Keratinocyte (primary cell): ENCODE data around the gene KRT9. TPM values are rescaled to one million over a fixed set of nuclear protein-coding genes. Genes with fewer than 3 reads are reported as not detected.

Experiments
- DNase-seq: peaks from one replicate; pipeline ENCODE4 v3.0.0-alpha.2; 2011; ENCODE audit warnings: low read depth, missing footprints, low spot score
- FAIRE-seq: peaks from 2 replicates; lab custom pipeline; 2011; peaks lifted over from hg19 to GRCh38; lab: Jason Lieb, UNC
- H2AFZ ChIP-seq: 2 replicates; pipeline ENCODE4 v1.6.0; 2012; ENCODE audit warnings: low read length, control low read depth, inconsistent platforms; ENCODE audit not compliant: control insufficient read depth
- H3K27ac ChIP-seq: 2 replicates; pipeline ENCODE4 v1.5.1; 2011; ENCODE audit warnings: low read length; ENCODE audit not compliant: control insufficient read depth, insufficient read depth
- H3K27me3 ChIP-seq: 3 replicates; pipeline ENCODE4 v1.6.0; 2011; ENCODE audit warnings: low read length; ENCODE audit not compliant: control insufficient read depth, insufficient read depth; ENCODE audit errors: extremely low read depth
- H3K36me3 ChIP-seq, 2 experiments: 2 replicates in 1 of 2; 3 replicates in 1 of 2; pipeline ENCODE4 v1.5.1; 2011; ENCODE audit warnings: low read length in 2 of 2, mild to moderate bottlenecking in 1 of 2; ENCODE audit not compliant: control insufficient read depth in 2 of 2, insufficient read depth in 2 of 2; ENCODE audit errors: extremely low read depth in 1 of 2
- H3K4me1 ChIP-seq: 3 replicates; pipeline ENCODE4 v1.5.1; 2011; ENCODE audit warnings: low read length; ENCODE audit not compliant: control insufficient read depth, insufficient read depth; ENCODE audit errors: extremely low read depth
- H3K4me2 ChIP-seq: 3 replicates; pipeline ENCODE4 v1.6.0; 2011; ENCODE audit warnings: low read depth, low read length; ENCODE audit not compliant: control insufficient read depth, insufficient read depth; ENCODE audit errors: extremely low read depth
- H3K4me3 ChIP-seq, 3 experiments: fragments of 200-600 bp in 1 of 3; sonication (generic) in 1 of 3; 2 replicates in 2 of 3; 3 replicates in 1 of 3; pipeline ENCODE4 v1.5.1; 2011 to 2016; ENCODE audit warnings: low read length in 3 of 3, mild to moderate bottlenecking in 3 of 3, control low read depth in 2 of 3, inconsistent platforms in 1 of 3, low read depth in 1 of 3, mixed read lengths in 1 of 3, mixed run types in 1 of 3, moderate library complexity in 1 of 3; ENCODE audit not compliant: control insufficient read depth in 2 of 3, insufficient read depth in 2 of 3; ENCODE audit errors: extremely low read depth in 1 of 3
- H3K79me2 ChIP-seq: 2 replicates; pipeline ENCODE4 v1.6.0; 2012; ENCODE audit warnings: low read length; ENCODE audit not compliant: control insufficient read depth, insufficient read depth
- H3K9ac ChIP-seq: 3 replicates; pipeline ENCODE4 v1.6.0; 2011; ENCODE audit warnings: low read length; ENCODE audit not compliant: control insufficient read depth, insufficient read depth; ENCODE audit errors: extremely low read depth
- H3K9me1 ChIP-seq: 3 replicates; pipeline ENCODE4 v1.6.0; 2011; ENCODE audit warnings: low read length; ENCODE audit not compliant: control insufficient read depth, insufficient read depth; ENCODE audit errors: extremely low read depth
- H3K9me3 ChIP-seq: 2 replicates; pipeline ENCODE4 v1.5.1; 2012; ENCODE audit warnings: low read depth, low read length; ENCODE audit not compliant: control insufficient read depth
- H4K20me1 ChIP-seq: 3 replicates; pipeline ENCODE4 v1.6.0; 2011; ENCODE audit warnings: low read length; ENCODE audit not compliant: control insufficient read depth, insufficient read depth; ENCODE audit errors: extremely low read depth
- EZH2 ChIP-seq: IDR thresholded peaks from one replicate; pipeline ENCODE4 v1.6.1; 2012; ENCODE audit warnings: inconsistent platforms, mild to moderate bottlenecking, low read length, moderate library complexity
- dilution Hi-C: fragments of 300-500 bp; cut with MboI; formaldehyde crosslinking; loops from one replicate; pipeline ENCODE4 v1.7.0; 2020; ENCODE audit warnings: low sequenced_read_pairs; ENCODE audit not compliant: extremely low pct_ligation_motif_present
- polyA plus RNA-seq, 5 experiments: library from polyadenylated mRNA; depleted of rRNA in 3 of 5; stranded (reverse) in 3 of 5; stranded (forward) in 1 of 5; unstranded in 1 of 5; fragments of >200 nt; gene quantifications; 1 replicate in 1 of 5; 2 replicates in 3 of 5; 3 replicates in 1 of 5; pipeline versions ENCODE4 v1.2.1 to v1.2.3, GENCODE V29; 2011 to 2012; ENCODE audit warnings: missing spikeins in 2 of 5, low read depth in 1 of 5, low replicate concordance in 1 of 5
- TF ChIP-seq, protein P1 (sequence below), 3 experiments: IDR thresholded peaks in 1 of 3; conservative IDR thresholded peaks in 1 of 3; optimal IDR thresholded peaks in 1 of 3; 2 replicates in 2 of 3; 3 replicates in 1 of 3; pipeline versions ENCODE3 to v1.5.1; 2011; ENCODE audit warnings: low read length in 3 of 3, mild to moderate bottlenecking in 3 of 3, moderate library complexity in 2 of 3, control low read depth in 1 of 3, inconsistent platforms in 1 of 3; ENCODE audit not compliant: insufficient read depth in 2 of 3; ENCODE audit errors: extremely low read depth in 1 of 3

The KRT9 gene
- polyA plus RNA-seq, 1 donor (not counting 4 experiments of a cell fraction or from before 2014, with no cell fraction given), result 1.6 TPM

DNA sequence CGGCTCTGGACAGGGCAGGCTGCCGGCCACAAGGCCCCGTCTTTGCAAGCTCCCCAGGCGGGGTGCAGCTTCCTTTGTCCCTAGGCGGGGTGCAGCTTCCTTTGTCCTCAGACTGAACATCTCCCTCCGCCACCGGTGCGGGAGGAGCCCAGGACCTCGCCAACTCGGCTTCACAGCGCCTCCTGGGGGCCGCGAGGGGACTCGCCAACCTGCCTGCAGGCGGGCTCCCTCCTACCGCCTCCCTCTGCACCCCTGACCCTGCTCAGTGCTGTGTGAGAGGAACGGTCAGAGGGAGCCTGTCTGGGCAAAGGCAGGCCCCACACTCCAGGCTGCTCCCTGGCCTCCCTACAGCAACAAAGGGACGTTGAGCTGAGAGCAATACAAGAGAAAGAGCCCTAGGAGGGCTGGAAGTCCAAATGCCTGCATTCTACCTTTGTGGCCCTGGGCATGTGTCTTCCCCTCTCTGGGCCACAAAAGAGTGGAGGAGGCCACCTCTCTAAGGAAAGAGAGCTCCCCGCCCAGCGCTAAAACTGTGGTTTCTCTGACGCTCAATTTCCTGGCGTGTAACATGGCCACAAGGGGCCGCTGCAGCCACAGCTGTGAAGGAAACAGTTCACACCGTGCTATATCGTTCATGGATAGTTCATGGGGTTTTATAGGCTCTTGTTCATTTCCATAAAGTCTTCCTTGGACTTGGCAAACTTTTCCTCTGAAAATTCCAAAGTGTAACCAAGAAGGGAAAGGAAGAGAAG lies 22.8 kb downstream of the KRT9 start:
- peak overlapping the region; percentile 63 for H3K9ac ChIP-seq
- H4K20me1 ChIP-seq, result no peaks in the 10 kb centered on the region
- DNase-seq, result no peak
- H3K27ac ChIP-seq, result peak overlapping the region; percentile 79
- H3K27me3 ChIP-seq, result no peaks in the 10 kb centered on the region
- H3K36me3 ChIP-seq, result no peaks in the 10 kb centered on the region
- H3K79me2 ChIP-seq, result no peaks in the 10 kb centered on the region
- peak overlapping the region; percentile 50 for H2AFZ ChIP-seq
- dilution Hi-C loops, result no loop called here
- H3K4me2 ChIP-seq, result peak overlapping the region; percentile 67
- peak; percentile 92 for FAIRE-seq
- H3K9me1 ChIP-seq, result no peaks in the 10 kb centered on the region
- peak overlapping the region in 1 of 3 experiments; percentile 38 for H3K4me3 ChIP-seq
- H3K4me1 ChIP-seq, result peaks cover 40% of the 10 kb centered on the region
- H3K9me3 ChIP-seq, result no peaks in the 10 kb centered on the region
- TF ChIP-seq, protein P1, sequence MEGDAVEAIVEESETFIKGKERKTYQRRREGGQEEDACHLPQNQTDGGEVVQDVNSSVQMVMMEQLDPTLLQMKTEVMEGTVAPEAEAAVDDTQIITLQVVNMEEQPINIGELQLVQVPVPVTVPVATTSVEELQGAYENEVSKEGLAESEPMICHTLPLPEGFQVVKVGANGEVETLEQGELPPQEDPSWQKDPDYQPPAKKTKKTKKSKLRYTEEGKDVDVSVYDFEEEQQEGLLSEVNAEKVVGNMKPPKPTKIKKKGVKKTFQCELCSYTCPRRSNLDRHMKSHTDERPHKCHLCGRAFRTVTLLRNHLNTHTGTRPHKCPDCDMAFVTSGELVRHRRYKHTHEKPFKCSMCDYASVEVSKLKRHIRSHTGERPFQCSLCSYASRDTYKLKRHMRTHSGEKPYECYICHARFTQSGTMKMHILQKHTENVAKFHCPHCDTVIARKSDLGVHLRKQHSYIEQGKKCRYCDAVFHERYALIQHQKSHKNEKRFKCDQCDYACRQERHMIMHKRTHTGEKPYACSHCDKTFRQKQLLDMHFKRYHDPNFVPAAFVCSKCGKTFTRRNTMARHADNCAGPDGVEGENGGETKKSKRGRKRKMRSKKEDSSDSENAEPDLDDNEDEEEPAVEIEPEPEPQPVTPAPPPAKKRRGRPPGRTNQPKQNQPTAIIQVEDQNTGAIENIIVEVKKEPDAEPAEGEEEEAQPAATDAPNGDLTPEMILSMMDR (optimal IDR thresholded peaks at IDR 0.05 in 1 of 3, IDR thresholded peaks at IDR 0.05 in 1 of 3, conservative IDR thresholded peaks at IDR 0.05 in 1 of 3; ENCODE audit: extremely low read depth in 1 of 3, insufficient read depth in 2 of 3, low read length in 3 of 3), result peak; percentile 86 to 95 (median 91)
- TF ChIP-seq EZH2, result no peak

DNA sequence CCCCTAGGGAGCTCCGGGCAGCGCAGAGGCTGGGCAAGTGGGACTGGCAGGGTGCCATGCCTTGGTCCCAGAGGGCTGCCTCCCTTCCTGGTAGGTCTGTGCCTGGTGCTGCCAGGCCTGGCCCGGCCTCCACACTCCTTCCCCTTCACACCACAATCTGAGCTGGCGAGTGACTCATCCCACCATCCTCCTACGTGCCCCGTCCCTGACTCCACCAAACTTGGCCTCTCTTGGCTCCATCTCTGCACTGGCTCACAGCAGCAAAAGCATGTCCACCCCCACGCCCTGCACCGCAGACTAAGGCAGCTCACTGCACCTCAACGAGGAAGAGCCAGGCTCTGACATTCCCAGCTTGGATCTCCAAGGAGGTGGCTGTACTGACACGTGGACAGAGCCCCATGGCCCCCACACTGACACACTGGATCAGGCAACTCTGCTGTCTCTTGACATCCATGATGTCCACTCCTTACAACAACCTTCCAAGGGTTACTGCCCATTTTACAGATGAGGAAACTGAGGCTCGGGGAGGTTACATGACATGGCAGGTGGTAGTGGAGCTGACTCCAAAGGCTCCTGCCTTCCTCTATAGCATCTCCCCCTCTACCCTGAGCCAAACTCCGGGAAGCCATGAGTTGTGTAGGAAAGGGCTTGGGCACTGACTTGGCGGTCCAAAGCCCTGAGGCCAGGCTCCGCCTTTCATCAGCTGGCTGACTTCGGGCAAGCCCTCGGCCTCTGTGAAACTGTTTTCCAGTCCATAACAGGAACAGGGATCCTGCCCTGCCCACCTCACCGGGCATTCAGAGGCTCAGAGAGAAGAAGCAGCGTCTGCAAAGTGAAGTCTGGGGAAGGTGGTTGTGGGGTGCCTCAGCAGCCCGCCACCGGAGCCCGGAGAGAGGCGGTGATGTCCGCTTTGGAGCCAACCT lies 23.7 kb downstream of the KRT9 start:
- Histone ChIP-seq H3K4me3 (peak overlapping the region in 1 of 3 experiments; percentile 5), H3K79me2 (no peaks in the 10 kb centered on the region), H3K36me3 (no peaks in the 10 kb centered on the region), H3K27ac (peak overlapping the region; percentile 79), H3K9ac (peak overlapping the region; percentile 63), H3K27me3 (no peaks in the 10 kb centered on the region), H3K9me3 (no peaks in the 10 kb centered on the region), H3K4me2 (peak overlapping the region; percentile 67), H3K4me1 (peaks cover 36% of the 10 kb centered on the region), H4K20me1 (no peaks in the 10 kb centered on the region), H3K9me1 (no peaks in the 10 kb centered on the region), H2AFZ (no peak overlapping the region)
- DNase-seq (peak; percentile 98), FAIRE-seq (peak; percentile 97)
- dilution Hi-C loops, result no loop called here
- TF ChIP-seq EZH2, result no peak
- TF ChIP-seq, protein P1 (optimal IDR thresholded peaks at IDR 0.05 in 1 of 3, IDR thresholded peaks at IDR 0.05 in 1 of 3, conservative IDR thresholded peaks at IDR 0.05 in 1 of 3; ENCODE audit: extremely low read depth in 1 of 3, insufficient read depth in 2 of 3, low read length in 3 of 3), result no peak
